ELF-1 (cell line): ENCODE results near the gene DCN.
A peak's percentile ranks its signal among the peaks of the same experiment; 100 is the strongest.

Experiments
- DNase-seq: peaks from one replicate; pipeline ENCODE4 v3.0.0-alpha.2; 2016; ENCODE audit warnings: low read depth, low spot score

Gene DCN

DNA sequence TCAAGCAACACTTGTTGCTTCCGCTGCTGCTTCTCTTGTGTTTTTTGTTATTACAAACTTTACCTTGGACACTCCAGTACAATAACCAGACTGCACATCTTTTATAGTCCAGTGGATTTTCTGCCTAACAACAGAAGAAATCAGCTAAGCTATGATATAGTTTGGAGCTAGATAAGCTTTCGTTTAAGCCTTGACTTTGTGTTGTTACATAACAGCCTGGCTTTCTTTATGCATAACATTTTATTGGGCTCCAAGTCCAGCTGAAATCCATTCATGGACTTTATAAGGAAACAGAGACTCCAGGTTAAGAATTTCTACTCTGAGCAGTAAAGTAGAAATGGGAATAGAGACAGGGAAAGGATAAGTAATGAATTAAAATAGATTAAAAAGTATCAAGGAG lies 3.5 kb upstream of the DCN start:
- DNase-seq: no peak

DNA sequence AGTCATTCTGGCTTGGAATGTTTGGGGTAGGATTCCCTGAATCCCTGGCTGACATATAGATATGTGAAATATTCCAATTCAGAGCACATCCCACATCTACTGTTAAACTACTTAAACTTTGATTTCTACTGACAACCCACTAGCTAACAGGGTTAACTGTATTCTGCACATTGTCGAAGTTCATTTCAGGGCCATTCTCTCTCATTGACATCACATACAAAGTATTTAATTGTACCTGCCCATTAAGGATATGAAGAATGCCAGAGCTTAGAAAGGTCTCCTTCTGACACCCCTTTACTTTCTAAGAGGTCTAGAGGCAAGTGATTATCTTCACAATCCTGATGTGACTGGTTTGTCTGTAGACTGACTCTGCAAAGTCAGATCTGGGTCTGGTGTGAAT lies 2.8 kb upstream of the DCN start:
- no peak for DNase-seq

DNA sequence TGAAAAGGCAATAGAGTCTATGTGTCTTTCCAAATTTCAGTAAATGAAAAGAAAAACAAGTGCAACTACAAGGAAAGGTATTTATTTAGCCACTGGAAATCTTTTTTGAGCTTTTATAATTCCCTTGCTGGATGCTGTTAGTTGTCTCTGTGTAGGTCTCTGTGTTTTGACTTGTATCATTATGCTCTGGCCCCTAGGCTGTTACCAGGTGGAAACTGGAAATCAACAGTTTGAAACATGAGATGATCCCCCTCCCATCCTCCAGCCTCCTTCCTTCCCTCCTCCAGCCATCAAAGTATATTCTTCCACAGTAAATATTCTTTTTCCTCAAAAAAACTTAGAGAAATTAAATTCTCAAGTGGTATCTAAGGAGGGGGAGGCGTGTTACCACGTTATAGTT lies 934 bp upstream of the DCN start:
- DNase-seq: no peak

DNA sequence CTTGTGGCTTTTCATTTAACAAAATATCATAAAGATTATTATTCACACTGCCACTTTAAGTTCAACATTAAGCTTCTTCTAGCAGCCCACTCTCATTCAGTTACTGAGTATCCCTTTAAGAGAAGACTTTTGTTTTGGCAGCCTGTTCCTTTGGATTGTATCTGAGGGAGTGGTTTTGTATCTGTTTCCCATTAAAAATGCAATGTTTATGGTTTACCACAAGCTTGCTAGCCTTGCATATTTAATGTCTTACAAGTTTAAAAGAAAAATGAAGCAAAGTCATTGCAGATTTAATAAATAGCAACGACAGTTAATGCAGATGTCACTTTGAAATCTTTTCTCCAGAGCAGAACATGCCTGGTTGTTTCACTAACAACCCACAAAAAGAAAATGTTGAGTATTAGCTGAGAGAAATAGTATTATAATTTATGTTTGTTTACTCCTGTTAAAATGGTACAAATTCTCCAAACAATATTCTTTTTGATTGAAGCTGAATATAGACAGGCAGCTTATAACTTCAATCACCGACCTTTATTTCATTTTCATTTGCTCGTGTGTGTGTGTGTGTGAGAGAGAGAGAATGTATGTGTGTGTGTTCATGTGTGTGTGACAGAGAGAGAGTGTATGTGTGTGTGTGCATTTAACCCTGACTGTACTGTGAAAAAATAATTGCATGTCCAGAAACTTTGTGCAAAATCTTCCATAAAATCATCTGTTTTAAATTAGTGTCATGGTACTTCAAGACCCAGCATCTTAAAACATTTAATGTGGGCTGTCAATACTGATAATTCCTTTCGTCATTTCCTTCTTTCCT lies 1.8 kb downstream of the DCN start:
- no peak for DNase-seq

DNA sequence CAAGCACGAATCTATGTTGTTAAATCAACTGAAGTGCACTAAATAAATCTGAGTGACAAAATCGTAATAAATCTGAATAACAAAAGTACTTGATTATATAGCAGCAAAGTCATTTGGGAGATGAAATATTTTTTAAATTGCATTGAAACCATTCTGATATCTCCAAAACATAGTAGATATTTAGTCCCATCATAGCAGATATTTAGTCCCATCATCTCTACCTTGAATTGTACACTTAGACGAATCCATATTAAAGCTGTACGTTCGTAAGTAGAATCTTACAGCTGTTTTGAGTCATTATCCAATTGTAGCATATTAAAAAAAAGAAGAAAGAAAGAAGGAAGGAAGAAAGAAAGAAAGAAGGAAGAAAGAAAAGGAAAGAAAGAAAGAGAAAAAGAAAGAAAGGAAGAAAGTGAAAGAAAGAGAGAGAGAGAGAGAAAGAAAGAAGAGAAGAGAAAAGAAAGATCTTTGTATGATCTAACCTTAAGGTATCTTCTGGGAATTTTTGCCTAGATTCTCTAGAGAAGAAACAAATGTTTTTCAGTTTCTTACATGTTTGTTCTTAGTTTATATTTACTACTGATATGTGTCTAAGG lies 2.6 kb downstream of the DCN start:
- DNase-seq: no peak

DNA sequence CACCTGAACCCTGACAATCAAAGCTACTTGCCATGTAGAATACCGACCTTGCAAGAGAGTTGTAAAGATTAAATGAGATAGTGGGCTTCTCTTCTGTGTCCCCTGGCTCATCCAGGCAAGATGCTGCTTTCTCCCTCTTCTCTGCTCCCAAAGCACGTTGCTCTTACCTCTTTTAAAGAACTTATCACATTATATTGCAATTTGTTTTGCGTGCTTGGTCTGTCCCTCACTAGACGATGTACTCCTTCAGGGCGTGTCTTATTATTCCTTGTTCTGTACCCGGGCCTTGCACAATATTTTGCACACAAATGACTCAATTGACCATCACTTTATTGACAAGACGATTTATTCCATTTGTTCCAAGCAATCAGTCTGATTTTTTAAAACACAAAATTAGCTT lies 3.3 kb downstream of the DCN start:
- no peak for DNase-seq

DNA sequence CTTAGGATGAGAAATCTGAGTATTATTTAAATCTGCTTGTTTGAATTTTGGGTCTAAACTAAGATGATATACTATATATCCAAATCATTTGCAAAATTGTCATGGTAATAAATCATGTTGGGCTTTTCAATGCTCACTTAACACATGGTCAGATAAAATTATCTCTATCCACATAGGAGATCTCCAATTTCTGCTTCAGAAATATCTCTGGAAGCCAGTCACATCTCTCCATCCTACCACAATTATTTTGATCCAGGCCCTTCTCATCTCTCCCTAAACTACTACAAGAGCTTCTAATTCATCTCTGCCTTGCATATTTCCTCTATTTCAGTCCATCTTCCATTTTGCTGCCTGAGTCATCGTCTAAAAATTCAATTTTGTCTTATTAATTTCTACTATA lies 3.8 kb downstream of the DCN start:
- no peak for DNase-seq

DNA sequence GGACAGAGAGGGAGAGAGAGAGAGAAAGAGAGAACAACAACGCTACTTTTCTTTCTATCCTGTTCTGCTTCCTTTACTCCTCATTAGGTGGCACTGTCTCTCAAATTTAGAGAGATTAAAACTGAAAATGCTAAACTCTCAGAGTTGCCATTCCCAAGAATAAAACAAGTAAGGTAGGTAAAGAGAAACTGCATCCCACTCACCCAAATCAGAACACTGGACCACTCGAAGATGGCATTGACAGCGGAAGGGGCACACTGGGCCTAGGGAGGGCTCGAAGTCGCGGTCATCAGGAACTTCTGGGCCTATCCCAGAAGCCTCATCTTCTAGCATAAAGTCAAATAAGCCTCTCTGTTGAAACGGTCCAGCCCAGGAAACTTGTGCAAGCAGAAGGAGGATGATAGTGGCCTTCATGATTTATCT lies 4.5 kb downstream of the DCN start:
- peak; percentile 10 for DNase-seq

DNA sequence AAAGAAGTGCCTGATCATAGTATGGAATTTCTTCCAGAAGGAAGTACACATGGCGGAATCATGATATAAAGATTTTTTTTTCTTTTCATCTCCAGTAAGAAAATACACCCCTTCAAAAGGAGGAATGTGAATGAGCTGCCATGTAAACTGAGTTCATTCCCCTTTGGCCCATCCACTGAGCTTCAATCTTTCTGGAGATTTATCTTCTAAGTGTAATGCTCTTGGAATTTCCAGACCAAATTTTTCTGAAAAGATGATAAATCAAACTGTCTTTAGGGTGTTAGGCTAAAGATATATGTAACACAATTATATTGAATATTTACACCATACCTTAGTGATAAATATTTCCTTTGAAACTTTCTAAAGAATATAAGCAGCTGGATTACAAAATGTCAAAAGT lies 5.2 kb downstream of the DCN start:
- DNase-seq: no peak

DNA sequence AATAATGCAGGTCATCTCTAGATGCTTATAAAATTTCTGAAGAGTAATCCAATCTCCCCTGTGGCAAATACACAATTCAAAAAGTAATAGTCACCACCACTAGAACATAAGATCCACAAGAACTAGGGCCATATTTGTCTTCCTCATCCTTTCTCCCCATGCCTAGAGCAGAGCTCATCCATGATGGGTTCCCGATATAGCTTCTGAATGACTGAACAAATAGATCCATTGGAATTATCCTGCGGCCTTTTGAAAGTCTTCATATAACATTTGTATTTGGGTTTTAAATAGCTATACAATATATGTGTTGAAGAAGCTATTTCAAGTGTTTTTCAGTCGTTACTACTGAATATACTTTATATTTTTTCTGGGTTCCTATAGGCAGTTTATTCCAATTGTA lies 5.7 kb downstream of the DCN start:
- no peak for DNase-seq

DNA sequence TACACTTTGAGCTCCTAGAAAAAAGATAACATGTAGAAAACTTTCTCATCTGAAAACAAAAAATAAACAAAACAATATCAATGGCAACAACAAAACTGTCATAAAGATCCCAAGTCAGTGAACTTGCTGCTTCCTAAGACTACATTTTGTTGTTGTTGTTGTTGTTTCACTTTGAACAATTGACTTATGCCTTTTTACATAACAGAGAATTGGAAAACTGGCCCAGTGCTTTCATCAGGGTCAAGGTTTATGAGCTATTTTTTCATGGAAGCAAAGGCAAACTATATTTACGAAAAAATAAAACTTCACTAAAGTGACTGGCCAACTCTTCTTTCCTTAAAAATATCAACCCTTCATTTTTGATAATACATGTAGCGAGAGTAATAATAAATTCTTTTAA lies 6.3 kb downstream of the DCN start:
- DNase-seq: no peak

DNA sequence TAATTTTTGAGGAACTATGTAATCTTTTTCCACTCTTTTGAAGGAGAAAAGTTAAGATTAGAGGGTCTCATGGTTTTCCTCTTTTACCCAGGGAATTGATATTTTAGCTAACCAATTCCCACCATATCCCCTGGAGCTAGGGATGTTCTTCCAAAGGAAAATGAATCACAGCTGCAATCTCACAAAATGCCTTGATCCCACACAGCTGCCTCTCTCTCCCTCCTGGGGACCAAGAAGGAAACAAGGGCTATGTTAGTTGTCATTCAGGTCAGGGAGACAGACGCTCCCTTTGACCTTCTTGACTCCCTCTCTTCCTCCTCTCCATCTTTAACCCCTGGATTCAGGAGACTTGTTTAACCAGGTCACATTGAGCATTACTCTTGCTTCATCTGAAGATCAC lies 9.5 kb downstream of the DCN start:
- no peak for DNase-seq

DNA sequence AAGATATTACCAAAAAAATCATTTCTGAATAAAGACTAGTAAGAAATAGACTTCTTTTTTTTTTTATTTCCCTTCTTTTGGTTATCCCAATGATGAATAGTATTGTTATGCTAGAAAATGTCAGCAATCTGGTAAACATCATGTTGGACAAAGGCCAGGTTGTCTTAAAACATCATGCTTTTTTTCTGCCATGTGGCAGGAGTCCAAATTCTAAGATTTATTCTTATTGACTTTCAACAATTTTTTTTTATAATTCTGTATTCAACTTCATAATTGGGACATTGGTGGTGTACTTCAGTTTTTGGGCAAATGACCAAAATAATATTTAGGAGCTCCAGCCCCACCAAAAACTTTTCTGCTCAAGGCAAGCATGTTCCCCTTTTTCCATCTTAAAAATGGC lies 10.5 kb downstream of the DCN start:
- DNase-seq: no peak

DNA sequence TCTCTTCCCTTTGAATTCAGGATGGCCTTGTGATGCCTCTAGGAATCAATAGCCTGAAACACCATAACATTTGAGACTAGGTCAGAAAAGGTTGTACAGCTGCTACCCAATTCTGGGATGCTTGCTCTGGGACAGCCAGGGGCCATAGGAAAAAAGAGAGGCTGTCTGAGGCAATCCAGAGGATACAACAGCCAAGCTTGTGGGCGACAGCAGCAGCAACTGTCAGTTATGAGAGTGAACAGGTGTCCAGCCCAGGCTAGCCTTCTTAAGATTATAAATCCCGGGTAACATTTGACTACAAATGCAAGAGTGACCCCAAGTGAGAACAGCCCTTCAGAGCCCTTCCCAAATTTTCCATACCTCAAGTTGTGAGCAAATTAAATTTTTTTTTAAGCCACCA lies 11.1 kb downstream of the DCN start:
- no peak for DNase-seq

DNA sequence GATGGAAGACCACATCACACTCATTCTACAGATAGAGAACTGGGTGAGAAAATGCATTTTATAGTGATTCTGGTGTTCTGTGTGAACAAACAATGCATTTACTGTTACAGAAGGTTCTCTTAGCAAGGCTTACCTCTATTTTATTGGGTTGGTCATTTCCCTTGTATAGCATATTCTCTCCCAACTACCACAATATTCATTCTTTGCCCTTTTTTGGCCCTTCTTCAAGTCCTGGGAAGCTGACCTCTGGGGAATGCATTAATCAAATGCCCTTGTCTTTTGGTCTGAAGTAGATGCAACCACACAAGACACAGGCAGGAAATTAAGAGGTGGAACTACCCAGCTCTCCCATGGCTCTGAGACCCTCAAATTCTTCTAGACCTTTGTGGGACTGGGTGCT lies 19.5 kb downstream of the DCN start:
- no peak for DNase-seq

DNA sequence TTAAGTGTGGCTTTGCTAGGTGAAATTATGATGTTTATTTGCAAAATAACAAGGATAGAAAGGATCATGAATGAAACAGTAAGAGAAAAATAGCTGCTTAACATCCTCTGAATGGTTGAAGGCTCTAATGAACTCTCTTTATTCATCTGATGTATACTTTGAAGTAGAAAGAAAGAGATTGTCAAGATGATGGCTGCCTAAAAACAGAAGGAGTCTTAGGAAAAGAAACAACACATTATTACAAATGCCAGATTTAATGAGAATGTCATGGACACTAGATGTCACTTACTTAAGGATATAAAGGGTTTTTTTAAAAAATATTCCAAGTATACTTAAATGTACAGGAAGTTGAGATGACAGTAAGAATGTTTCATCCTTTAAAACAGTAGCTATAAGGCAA lies 21.6 kb downstream of the DCN start:
- DNase-seq: no peak

DNA sequence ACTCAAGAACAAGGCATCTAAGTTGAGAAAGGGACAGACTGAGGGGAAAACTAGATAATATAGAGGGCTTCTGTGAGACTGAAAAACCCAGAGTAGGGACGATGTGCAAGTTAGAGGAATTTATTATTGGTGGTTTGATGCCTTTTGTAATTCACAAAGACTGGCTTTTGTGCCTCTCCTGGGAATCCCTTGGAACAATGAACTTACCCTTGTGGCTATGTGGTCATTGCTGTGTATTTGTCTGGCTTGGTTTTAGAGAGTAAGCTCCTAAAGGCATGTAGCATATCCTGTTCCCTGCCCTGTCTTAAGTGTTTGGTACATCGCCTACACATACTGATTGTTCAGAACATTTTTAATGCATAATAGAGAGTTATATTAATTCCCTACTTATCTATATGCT lies 26.6 kb downstream of the DCN start:
- no peak for DNase-seq

DNA sequence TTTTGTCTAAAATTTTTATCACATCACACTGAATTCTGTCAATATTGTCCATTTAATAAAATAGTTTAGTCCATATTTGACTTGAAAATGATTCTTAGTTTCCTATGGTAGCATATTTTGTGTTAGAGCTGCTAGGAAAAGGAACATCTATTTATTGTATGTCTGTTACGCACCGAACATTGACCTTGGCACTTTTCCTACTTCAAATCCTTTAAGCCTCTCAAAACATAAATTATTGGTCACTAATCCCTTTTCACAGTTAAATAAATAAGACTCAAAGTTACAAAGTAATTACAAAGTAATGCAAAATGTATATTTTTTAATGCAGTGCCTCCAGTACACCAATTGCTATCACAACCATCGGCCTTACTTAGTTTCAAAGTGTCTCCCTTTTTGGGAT lies 28.5 kb downstream of the DCN start:
- DNase-seq: no peak

DNA sequence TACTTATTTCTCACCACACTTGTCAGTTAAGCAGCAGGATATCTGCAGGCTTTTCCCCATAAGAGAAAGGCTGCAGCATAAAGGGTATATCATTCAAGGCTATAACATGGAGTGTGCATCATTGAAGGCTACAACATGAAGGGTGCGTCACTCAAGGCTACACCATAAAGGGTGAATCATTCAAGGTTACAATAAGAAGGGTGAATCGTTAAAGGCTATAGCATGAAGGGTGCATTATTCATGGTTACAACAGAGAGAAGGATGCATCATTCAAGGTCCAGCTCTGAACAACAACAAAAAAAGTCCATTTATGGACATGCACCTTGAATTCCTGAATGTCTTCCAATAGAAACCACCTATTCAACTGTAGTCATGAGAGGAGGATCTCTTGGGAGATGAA lies 38.6 kb downstream of the DCN start:
- no peak for DNase-seq

DNA sequence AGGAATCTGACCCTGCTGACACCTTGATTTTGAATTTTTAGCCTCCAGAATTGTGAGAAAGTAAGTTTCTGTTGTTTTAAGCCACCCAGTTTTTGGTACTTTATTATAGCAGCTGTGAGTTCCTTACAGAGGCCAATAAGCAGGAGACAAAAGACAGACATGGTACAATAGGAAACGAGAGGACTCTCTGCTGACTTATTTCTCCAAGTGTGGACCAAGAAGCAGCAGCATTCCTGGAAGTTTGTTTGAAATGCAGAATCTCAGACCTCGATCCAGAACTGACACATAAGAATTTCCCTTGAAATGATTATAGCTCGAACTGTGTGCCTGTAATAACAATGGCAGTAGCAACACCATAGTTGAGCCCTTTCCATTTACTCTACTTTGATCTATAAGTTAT lies 39.4 kb downstream of the DCN start:
- no peak for DNase-seq

DNA sequence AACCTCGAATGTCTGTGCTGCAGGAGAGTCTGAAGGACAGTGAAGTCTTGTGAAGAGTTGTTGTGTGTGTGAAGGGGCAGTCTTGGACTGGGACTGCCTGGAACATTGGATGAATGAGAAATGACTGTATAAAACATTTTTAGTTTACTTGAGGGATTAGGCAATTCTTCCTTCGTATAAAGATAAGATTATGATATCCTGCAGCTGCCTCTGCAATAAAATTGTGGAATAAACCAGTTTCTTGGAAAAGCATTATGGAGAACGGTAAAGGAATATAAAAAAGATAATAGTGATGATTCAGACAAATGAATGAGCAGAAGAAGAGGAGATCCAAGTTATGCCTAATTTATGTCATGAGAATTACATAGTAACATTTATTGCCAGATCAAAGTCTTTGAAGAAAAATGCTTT lies 40.4 kb downstream of the DCN start:
- no peak for DNase-seq

DNA sequence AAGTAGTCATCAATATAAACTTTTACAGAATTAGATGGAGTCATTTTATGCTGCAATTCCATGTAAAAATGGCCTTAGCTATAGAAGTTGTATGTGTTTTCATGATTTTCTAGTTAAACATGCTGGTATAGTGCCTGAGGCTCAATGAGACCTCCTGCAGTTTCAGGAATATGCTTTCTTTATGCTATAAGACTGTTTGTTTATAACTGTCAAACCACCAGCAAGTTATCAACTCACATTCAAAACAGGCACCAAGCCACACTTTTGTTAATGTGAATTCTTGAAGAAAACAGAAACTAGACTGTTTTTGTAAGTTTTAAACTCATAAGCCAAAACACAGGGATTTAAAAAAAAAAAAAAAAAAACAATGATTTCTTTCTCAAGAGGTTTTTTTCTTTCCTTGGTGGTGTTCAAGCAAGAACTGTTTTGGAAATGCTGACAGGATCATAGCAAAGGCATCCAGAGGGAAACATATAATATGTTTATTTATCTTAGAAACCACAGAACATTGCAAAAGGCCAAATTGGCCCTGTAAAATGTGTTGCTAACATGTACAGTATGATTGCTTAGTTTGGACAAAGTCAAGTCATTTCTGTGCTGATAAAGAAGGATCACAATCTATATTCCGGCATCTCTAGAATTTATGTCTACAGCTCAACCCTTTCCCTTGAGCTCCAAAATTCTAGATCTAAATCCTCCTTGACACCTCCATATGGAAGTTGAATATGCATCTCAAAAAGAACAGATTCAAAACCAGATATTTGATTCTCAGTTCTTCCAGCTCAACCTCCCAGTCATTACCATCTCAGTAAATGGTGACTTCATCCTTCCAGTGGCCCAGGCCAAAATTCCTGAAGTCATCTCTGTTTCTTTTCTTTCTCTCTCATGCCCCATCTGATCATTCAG lies 42.3 kb downstream of the DCN start:
- DNase-seq: no peak

DNA sequence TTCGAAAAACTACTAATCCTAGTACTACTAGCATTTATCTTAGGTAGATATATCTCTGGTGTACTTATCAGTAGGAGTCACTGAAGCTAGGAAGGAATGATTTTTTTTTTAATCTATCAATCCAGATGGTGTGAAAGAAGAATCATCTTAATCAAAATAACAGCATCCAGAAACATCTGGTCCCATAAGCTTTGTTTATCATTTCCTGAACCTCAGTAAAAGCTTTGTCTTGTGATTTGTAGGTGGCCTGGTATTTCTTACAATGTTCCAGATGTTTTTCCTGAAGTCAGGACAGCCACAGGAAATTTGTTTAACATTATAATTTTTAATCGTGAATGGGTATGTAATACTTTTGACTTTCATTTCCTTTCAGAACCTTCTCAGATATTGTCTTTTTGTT lies 43.3 kb downstream of the DCN start:
- no peak for DNase-seq
